ENCODE measurements around the gene REN.

Gene REN

DNA sequence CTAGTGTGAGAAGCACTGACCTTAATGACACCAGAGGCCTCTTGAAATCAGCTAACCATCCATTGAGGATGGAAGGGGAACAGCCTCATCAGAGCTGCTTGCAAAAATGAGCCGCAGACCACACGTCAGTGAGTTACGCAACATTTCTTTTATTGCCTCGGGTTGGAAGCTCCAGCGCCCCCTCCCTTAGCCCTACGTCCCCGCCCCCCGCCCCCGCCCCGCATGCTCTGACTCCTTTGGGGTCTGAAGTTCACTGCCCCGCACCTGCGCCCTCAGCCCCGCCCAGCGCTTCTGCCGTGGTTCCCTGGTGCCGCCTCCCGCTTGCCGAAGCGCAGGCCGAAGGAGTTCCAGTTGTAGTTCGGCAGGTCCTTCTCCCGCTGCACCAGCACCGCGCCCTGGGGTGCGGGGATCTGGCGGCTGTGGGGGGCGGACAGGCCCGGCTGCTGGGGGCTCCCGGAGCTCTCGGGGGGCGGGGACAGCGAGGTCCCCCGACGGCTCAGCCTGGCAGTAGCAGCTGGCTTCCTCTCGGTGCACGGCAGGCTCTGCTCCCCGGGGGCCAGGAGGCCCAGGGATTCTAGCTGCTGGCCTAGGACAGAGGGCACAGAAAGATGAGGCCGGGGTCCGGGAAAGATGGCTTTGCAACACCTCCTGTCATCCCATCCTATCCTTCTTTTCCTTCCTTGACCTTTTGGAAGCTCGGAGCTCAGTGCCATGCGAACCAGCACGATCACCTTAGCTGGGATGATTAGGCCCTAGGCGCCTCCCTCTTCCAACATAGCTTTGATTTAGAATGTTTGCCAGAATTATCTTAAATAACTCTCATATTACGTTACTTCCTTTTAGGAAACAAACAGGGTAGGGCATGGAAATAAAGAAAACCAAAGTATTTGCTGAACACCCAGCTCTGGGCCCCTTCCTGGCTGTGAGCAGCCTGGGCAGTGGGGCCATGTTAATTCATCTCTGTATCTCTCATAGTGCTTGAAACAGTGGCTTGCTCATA, 24.4 kb upstream of the REN start:
- DNase-seq: no peak

DNA sequence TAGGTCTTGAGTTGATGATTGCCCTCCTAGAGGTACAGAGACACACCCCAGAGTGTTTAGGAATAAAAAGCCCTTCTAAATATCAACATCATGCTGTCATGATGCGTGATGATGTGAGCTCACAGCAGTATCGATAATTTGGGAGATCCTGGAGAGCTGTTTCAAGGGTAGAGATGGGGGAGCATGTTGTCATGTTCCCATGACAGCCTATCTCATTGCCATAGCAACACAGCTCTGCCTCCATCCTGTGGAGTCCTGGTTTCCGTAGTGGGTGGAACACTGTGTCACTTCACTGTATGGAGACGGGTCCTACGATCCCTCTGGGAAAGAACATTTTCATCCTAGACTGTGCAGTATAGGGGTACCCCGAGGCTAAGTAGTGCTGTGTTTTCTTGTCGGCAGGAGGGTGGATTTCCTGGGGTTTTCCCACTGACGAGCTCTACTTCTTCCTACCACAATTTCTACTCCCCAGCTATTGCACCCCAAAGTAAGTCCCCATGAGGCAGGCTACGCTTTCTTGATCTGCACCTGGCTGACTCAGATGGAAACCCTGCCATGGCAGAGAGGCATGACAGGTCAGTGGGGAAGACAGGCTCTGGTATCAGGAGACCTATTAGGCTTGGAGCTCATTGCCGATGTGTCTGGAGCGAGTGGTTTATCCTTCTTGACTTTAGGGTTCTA, 23.0 kb upstream of the REN start:
- DNase-seq: no peak

- DNase-seq: no peak
Measured at GRCh38 chr1:204186597-204186996, 20.5 kb upstream of the REN start.

- no peak for DNase-seq
Measured at GRCh38 chr1:204181116-204181515, 15.0 kb upstream of the REN start.

GRCh38 chr1:204180133-204180532, 14.0 kb upstream of the REN start:
- DNase-seq: no peak

- no peak for DNase-seq
Measured at GRCh38 chr1:204178487-204179281, 12.5 kb upstream of the REN start.

GRCh38 chr1:204177133-204177532, 11.0 kb upstream of the REN start:
- no peak for DNase-seq

DNA sequence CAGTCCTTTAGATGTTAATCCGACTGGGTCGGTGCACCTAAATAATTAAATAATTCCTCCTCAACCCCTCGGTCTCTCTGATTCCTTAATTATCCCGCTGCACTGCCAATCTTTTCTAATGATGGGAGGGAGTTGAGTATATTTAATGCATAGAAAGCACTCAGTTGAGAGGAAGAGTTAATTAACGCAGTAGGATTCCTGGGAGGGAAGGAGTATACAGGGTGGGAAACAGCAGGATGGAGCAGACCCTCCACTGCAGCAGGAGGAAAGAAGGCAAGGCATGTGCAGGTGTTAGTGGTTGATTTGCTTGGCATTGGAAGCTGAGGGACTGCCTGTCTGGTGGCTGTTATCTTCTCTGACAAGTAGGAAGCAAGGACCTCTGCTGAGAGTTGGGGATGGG, 9.9 kb upstream of the REN start:
- no peak for DNase-seq

DNA sequence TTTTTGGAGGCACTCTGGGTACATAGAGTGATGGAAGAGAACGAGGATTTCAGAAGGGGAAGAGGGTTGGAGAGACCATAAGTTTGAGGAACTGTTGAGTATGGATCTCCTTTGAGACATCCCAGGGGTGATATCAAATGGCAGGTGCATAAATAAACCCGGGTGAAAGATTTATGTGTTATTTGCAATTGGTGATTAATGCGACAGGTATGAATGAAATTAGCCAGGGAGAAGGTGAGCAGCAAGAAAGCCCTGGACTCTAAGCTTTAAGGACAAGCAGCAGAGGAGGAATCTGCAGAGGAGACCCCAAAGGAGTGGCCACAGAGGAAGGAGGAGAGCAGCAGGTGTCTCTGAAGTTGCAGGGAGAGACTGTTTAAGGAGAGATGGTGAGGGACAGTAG, 8.8 kb upstream of the REN start:
- DNase-seq: no peak

GRCh38 chr1:204172404-204173029, 6.4 kb upstream of the REN start:
- no peak for DNase-seq

DNA sequence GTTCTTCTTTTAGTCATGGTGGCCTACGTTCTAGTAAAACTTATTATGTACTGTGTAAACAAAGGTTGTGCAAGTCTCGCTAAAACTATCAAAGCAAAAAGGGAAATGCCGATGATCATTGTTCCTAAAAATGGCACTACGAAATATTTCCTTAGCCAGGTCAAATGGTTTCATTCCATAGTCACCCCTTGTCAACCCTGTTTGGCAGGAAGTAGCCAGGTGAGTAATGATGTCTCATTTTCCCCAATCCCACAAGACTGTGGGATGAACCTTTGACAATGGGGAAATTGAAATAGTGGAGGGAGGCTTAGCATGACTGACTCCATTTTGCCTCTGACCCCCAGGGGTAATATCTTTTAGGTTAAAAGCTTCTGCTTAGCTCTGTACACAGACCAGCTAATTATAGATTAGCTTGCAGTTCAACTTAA, 5.6 kb upstream of the REN start:
- no peak for DNase-seq

DNA sequence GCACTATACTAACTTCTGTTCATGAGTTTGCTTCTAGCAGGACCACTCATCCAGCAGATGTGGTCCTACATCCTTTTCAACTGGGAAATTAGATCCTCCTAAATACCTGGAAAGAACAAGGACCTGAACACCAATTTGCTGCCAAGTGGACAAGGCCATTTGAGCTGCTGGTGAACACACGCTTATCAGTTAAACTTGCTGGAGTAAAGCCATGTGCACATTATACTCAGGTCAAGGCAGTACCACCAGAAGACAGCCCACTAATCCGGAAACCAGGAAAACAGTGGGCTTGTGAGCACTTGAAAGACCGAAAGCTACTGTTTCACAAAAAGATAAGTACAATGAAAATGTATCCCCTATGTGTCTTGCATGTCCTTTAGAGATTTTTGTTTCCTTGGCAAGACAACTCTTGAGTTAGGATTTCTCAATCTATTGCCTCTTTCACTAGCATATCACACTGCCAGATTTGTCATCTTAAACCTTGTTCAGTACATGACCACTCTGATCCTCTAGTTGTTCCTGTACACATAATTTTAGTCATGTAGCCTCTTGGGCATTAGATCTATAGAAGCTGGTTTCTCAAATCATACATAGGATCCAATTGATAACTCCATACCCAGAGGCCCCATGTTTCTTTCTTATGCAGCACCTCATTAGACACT, 4.5 kb upstream of the REN start:
- no peak for DNase-seq

- no peak for DNase-seq
Measured at GRCh38 chr1:204169858-204170257, 3.7 kb upstream of the REN start.

GRCh38 chr1:204167730-204168129, 1.6 kb upstream of the REN start:
- DNase-seq: no peak

GRCh38 chr1:204162494-204163074, 3.6 kb downstream of the REN start:
- DNase-seq: peak; percentile 69

DNA sequence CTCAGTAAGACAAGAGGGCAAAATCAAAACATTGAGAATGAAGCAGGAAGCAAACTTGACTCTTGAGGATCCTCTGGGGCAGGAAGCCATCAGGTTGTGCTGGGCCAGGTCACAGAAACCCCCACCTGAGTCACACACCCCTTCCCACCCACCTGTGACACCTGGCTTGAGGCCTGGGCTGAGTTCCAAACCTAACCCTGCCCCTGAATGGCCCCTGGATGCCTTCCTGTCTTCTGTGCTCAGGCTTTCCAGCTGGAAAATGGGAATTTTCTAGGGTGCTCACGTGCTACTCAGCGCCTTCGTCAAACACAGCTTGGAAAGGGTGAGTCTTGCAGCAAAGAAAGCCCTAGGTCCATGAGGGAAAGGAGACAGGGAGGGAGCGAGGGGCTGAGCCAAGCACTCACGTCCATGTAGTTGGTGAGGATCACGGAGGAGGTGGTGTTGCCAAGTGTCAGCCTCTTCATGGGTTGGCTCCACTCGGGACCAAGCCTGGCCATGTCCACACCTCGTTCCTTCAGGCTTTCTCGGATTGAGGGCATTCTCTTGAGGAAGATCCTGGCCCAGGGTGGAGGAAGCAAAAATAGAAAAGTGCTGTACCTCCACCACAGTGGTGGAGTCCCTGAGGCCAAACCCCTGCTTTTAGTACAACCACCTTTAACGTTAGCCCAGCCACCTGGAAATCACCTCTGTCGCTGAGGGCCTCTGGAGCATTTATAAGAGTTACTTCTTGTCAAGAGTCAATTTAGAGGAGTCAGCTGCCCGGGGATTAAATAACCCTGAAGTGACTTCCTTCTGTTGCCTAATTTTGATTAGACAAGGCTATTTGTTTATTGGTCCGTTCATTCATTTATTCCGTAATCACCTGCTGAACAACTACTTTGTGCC, 4.3 kb downstream of the REN start:
- DNase-seq: no peak

DNA sequence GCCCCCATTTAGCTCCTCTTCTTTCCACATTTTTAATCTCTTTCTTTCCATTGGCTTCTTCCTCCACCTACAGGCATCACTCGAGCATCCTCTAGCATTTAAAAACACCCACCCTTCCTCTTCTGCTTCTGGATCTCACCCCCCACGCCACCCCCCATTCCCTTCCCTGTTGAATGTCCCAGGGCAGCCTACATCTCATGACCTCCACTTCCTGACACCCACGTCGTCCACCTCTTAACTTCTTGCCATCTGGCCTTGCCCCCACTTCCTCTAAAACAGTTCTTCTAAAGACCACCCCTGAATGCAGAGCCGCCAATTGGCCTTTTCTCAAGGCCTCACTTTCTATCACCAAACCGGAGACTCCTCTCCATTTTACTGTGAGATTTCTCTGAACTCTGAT, 8.2 kb downstream of the REN start:
- no peak for DNase-seq

- no peak for DNase-seq
Measured at GRCh38 chr1:204155881-204156280, 10.3 kb downstream of the REN start.

- no peak for DNase-seq
Measured at GRCh38 chr1:204154568-204155255, 11.4 kb downstream of the REN start.

GRCh38 chr1:204153667-204154066, 12.5 kb downstream of the REN start:
- no peak for DNase-seq
